Memory B cell (primary cell): Measurements from ENCODE around the gene SH3BP2.

Experiments
- ATAC-seq: fragments of 150-1000 bp; cut with Tn5 transposase; 2 replicates; pipeline ENCODE4 v1.10.0; 2021; ENCODE audit warnings: low read depth, mild to moderate bottlenecking, moderate library complexity
- DNase-seq, 2 donors: peaks; one replicate each; pipeline ENCODE4 v3.0.0; 2022; ENCODE audit warnings: low spot score in 2 of 2
- H3K27ac Mint-ChIP-seq: one replicate; pipeline ENCODE4 v1.8.0; 2022; ENCODE audit warnings: mild to moderate bottlenecking, moderate library complexity, mixed read lengths
- H3K27me3 Mint-ChIP-seq: one replicate; pipeline ENCODE4 v1.8.0; 2022; ENCODE audit warnings: mixed read lengths
- H3K36me3 Mint-ChIP-seq: one replicate; pipeline ENCODE4 v1.8.0; 2022; ENCODE audit warnings: mild to moderate bottlenecking, mixed read lengths
- H3K4me1 Mint-ChIP-seq: one replicate; pipeline ENCODE4 v1.8.0; 2022; ENCODE audit warnings: mixed read lengths
- H3K4me3 Mint-ChIP-seq: one replicate; pipeline ENCODE4 v1.8.0; 2022; ENCODE audit warnings: mild to moderate bottlenecking, moderate library complexity, mixed read lengths
- H3K9me3 Mint-ChIP-seq: one replicate; pipeline ENCODE4 v1.8.0; 2022; ENCODE audit warnings: mixed read lengths

The SH3BP2 gene

GRCh38 chr4:2822461-2823300 is 29.8 kb downstream of the SH3BP2 start:
- ATAC-seq (no peak), DNase-seq (no peak)
- H3K9me3 Mint-ChIP-seq, result no peaks in the 10 kb centered on the region
- no peak overlapping the region for H3K4me3 Mint-ChIP-seq
- H3K36me3 Mint-ChIP-seq, result peaks cover 18% of the 10 kb centered on the region
- no peak overlapping the region for H3K27ac Mint-ChIP-seq
- no peaks in the 10 kb centered on the region for H3K27me3 Mint-ChIP-seq
- H3K4me1 Mint-ChIP-seq, result peaks cover 16% of the 10 kb centered on the region

- ATAC-seq, result no peak
- Mint-ChIP-seq H3K27me3 (no peaks in the 10 kb centered on the region), H3K9me3 (no peaks in the 10 kb centered on the region), H3K4me3 (no peak overlapping the region), H3K36me3 (peaks cover 18% of the 10 kb centered on the region), H3K27ac (no peak overlapping the region), H3K4me1 (peaks cover 16% of the 10 kb centered on the region)
- DNase-seq, result no peak
These were observed 30.4 kb downstream of the SH3BP2 start for GRCh38 chr4:2823301-2823670.

GRCh38 chr4:2823671-2824328 is 30.9 kb downstream of the SH3BP2 start:
- ATAC-seq, result no peak
- Mint-ChIP-seq H3K9me3 (no peaks in the 10 kb centered on the region), H3K4me3 (no peak overlapping the region), H3K27ac (no peak overlapping the region), H3K36me3 (peaks cover 23% of the 10 kb centered on the region), H3K4me1 (peaks cover 19% of the 10 kb centered on the region), H3K27me3 (no peaks in the 10 kb centered on the region)
- no peak for DNase-seq

- peaks cover 17% of the 10 kb centered on the region for H3K4me1 Mint-ChIP-seq
- H3K9me3 Mint-ChIP-seq, result no peaks in the 10 kb centered on the region
- DNase-seq (no peak), ATAC-seq (no peak)
- H3K27ac Mint-ChIP-seq, result no peak overlapping the region
- H3K4me3 Mint-ChIP-seq, result no peak overlapping the region
- peaks cover 26% of the 10 kb centered on the region for H3K36me3 Mint-ChIP-seq
- no peaks in the 10 kb centered on the region for H3K27me3 Mint-ChIP-seq
These were observed 31.5 kb downstream of the SH3BP2 start for GRCh38 chr4:2824329-2824835.

- no peak for DNase-seq
These were observed 32.0 kb downstream of the SH3BP2 start for GRCh38 chr4:2824836-2825381.

GRCh38 chr4:2825740-2826139 is 32.9 kb downstream of the SH3BP2 start:
- H3K4me1 Mint-ChIP-seq, result peaks cover 14% of the 10 kb centered on the region
- no peak overlapping the region for H3K4me3 Mint-ChIP-seq
- no peaks in the 10 kb centered on the region for H3K27me3 Mint-ChIP-seq
- DNase-seq (no peak), ATAC-seq (no peak)
- H3K36me3 Mint-ChIP-seq, result peaks cover 28% of the 10 kb centered on the region
- no peak overlapping the region for H3K27ac Mint-ChIP-seq
- no peaks in the 10 kb centered on the region for H3K9me3 Mint-ChIP-seq

More at GRCh38 chr4:2824836-2825381, 32.0 kb downstream of the SH3BP2 start:
- Mint-ChIP-seq H3K4me3 (no peak overlapping the region), H3K9me3 (no peaks in the 10 kb centered on the region), H3K4me1 (peaks cover 14% of the 10 kb centered on the region), H3K27ac (no peak overlapping the region), H3K36me3 (peaks cover 28% of the 10 kb centered on the region), H3K27me3 (no peaks in the 10 kb centered on the region)
- ATAC-seq, result no peak

- ATAC-seq (no peak), DNase-seq (no peak)
- peaks cover 28% of the 10 kb centered on the region for H3K36me3 Mint-ChIP-seq
- H3K4me3 Mint-ChIP-seq, result no peak overlapping the region
- peaks cover 18% of the 10 kb centered on the region for H3K4me1 Mint-ChIP-seq
- H3K27me3 Mint-ChIP-seq, result no peaks in the 10 kb centered on the region
- H3K9me3 Mint-ChIP-seq, result no peaks in the 10 kb centered on the region
- H3K27ac Mint-ChIP-seq, result no peak overlapping the region
These were observed 34.4 kb downstream of the SH3BP2 start for GRCh38 chr4:2827071-2827873.

- ATAC-seq (no peak), DNase-seq (no peak)
- no peak overlapping the region for H3K4me3 Mint-ChIP-seq
- no peak overlapping the region for H3K27ac Mint-ChIP-seq
- peaks cover 27% of the 10 kb centered on the region for H3K36me3 Mint-ChIP-seq
- peaks cover 26% of the 10 kb centered on the region for H3K4me1 Mint-ChIP-seq
- no peaks in the 10 kb centered on the region for H3K27me3 Mint-ChIP-seq
- H3K9me3 Mint-ChIP-seq, result no peaks in the 10 kb centered on the region
These were observed 35.2 kb downstream of the SH3BP2 start for GRCh38 chr4:2827874-2828751.

- DNase-seq (no peak), ATAC-seq (no peak)
- Mint-ChIP-seq H3K4me1 (peaks cover 32% of the 10 kb centered on the region), H3K27ac (no peak overlapping the region), H3K27me3 (no peaks in the 10 kb centered on the region), H3K9me3 (no peaks in the 10 kb centered on the region), H3K36me3 (peaks cover 27% of the 10 kb centered on the region), H3K4me3 (no peak overlapping the region)
These were observed 35.9 kb downstream of the SH3BP2 start for GRCh38 chr4:2828758-2829181.

- peaks cover 33% of the 10 kb centered on the region for H3K4me1 Mint-ChIP-seq
- DNase-seq, result no peak
- no peaks in the 10 kb centered on the region for H3K27me3 Mint-ChIP-seq
- no peak overlapping the region for H3K4me3 Mint-ChIP-seq
- ATAC-seq, result no peak
- no peak overlapping the region for H3K27ac Mint-ChIP-seq
- H3K9me3 Mint-ChIP-seq, result no peaks in the 10 kb centered on the region
- H3K36me3 Mint-ChIP-seq, result peaks cover 25% of the 10 kb centered on the region
These were observed 36.5 kb downstream of the SH3BP2 start for GRCh38 chr4:2829321-2829932.

- H3K4me1 Mint-ChIP-seq, result peaks cover 38% of the 10 kb centered on the region
- no peaks in the 10 kb centered on the region for H3K27me3 Mint-ChIP-seq
- peaks cover 22% of the 10 kb centered on the region for H3K36me3 Mint-ChIP-seq
- H3K4me3 Mint-ChIP-seq, result no peak overlapping the region
- DNase-seq (no peak), ATAC-seq (no peak)
- H3K9me3 Mint-ChIP-seq, result no peaks in the 10 kb centered on the region
- H3K27ac Mint-ChIP-seq, result no peak overlapping the region
These were observed 37.1 kb downstream of the SH3BP2 start for GRCh38 chr4:2829933-2830451.

GRCh38 chr4:2830632-2831610 is 38.0 kb downstream of the SH3BP2 start:
- Mint-ChIP-seq H3K4me3 (no peak overlapping the region), H3K36me3 (peaks cover 18% of the 10 kb centered on the region), H3K27ac (no peak overlapping the region), H3K9me3 (no peaks in the 10 kb centered on the region), H3K27me3 (no peaks in the 10 kb centered on the region), H3K4me1 (peaks cover 40% of the 10 kb centered on the region)
- no peak for ATAC-seq
- DNase-seq, result no peak
